ENCODE data around the gene GPBP1L1. TPM values are rescaled to one million over a fixed set of nuclear protein-coding genes. Genes with fewer than 3 reads are reported as not detected.

The GPBP1L1 gene
- total RNA-seq, 1 donor from 2014 or later: 262 TPM

DNA sequence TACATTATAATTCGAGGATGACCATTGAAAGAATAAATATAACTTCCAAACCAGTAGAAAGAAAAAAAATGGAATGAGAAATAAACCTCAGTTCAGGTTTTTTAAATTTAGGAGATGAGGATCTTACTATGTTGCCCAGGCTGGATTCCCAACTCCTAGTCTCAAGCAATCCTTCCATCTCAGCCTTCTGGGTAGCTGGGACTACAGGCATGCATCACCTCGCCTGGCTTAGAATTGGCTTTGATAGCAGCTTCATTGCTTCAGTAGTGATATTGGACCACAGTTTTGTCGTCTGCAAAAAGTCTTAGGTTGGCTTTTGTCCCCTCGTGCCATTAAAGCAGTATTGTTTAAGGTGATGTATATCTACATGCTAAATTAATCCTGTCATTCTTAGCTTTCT is 99.6 kb downstream of the GPBP1L1 start:
- H3K27me3 ChIP-seq: no peaks in the 10 kb centered on the region
- peaks cover 80% of the 10 kb centered on the region for H3K79me2 ChIP-seq (ENCODE audit: low read depth)
- TF ChIP-seq, protein P1, sequence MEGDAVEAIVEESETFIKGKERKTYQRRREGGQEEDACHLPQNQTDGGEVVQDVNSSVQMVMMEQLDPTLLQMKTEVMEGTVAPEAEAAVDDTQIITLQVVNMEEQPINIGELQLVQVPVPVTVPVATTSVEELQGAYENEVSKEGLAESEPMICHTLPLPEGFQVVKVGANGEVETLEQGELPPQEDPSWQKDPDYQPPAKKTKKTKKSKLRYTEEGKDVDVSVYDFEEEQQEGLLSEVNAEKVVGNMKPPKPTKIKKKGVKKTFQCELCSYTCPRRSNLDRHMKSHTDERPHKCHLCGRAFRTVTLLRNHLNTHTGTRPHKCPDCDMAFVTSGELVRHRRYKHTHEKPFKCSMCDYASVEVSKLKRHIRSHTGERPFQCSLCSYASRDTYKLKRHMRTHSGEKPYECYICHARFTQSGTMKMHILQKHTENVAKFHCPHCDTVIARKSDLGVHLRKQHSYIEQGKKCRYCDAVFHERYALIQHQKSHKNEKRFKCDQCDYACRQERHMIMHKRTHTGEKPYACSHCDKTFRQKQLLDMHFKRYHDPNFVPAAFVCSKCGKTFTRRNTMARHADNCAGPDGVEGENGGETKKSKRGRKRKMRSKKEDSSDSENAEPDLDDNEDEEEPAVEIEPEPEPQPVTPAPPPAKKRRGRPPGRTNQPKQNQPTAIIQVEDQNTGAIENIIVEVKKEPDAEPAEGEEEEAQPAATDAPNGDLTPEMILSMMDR (IDR thresholded peaks at IDR 0.05): no peak
- no peak for TF ChIP-seq EZH2 (IDR thresholded peaks at IDR 0.05)
- TF ChIP-seq EZH2phosphoT487 (IDR thresholded peaks at IDR 0.05): no peak
- Mint-ChIP-seq H3K36me3 (peaks cover 16% of the 10 kb centered on the region), H3K4me1 (peaks cover 22% of the 10 kb centered on the region), H3K9me3 (no peaks in the 10 kb centered on the region), H3K4me3 (peak overlapping the region; percentile 100), H3K27ac (no peak overlapping the region), H3K27me3 (ENCODE audit: insufficient read depth, low read depth) (peaks cover 5% of the 10 kb centered on the region)
- H2AFZ ChIP-seq (replicated peaks): no peak overlapping the region
- peak overlapping the region; percentile 90 for H3K4me3 ChIP-seq
- peaks cover 15% of the 10 kb centered on the region for H3K4me1 ChIP-seq
- H4K20me1 ChIP-seq (ENCODE audit: low read depth): peaks cover 70% of the 10 kb centered on the region
- no peaks in the 10 kb centered on the region for H3K9me3 ChIP-seq (ENCODE audit: low read depth)
- peaks cover 12% of the 10 kb centered on the region for H3K36me3 ChIP-seq
- no peak overlapping the region for H3K9ac ChIP-seq
- H3K27ac ChIP-seq: no peak overlapping the region
- H3K4me2 ChIP-seq: peak overlapping the region; percentile 87
- no peak for DNase-seq (ENCODE audit: low spot score)
- peaks cover 40% of the 10 kb centered on the region for H3F3A ChIP-seq (ENCODE audit: low read depth)

GRCh38 chr1:45585496-45586075 is 100.7 kb downstream of the GPBP1L1 start:
- H3K79me2 ChIP-seq (ENCODE audit: low read depth): peaks cover 68% of the 10 kb centered on the region
- H3K36me3 ChIP-seq: peaks cover 4% of the 10 kb centered on the region
- H3K36me3 Mint-ChIP-seq: peaks cover 11% of the 10 kb centered on the region
- DNase-seq (ENCODE audit: low spot score): no peak
- no peaks in the 10 kb centered on the region for H3K9me3 ChIP-seq (ENCODE audit: low read depth)
- peaks cover 22% of the 10 kb centered on the region for H3K4me1 Mint-ChIP-seq
- peak overlapping the region; percentile 90 for H3K4me3 ChIP-seq
- H3F3A ChIP-seq (ENCODE audit: low read depth): peaks cover 37% of the 10 kb centered on the region
- H3K4me3 Mint-ChIP-seq: peak overlapping the region; percentile 100
- no peak overlapping the region for H3K27ac ChIP-seq
- no peaks in the 10 kb centered on the region for H3K27me3 ChIP-seq
- no peak for TF ChIP-seq EZH2 (IDR thresholded peaks at IDR 0.05)
- H3K9ac ChIP-seq: peak overlapping the region; percentile 96
- H3K27ac Mint-ChIP-seq: peak overlapping the region; percentile 100
- no peaks in the 10 kb centered on the region for H3K9me3 Mint-ChIP-seq
- H2AFZ ChIP-seq (replicated peaks): no peak overlapping the region
- H4K20me1 ChIP-seq (ENCODE audit: low read depth): peaks cover 58% of the 10 kb centered on the region
- peaks cover 15% of the 10 kb centered on the region for H3K4me1 ChIP-seq
- H3K4me2 ChIP-seq: peak overlapping the region; percentile 87
- peaks cover 5% of the 10 kb centered on the region for H3K27me3 Mint-ChIP-seq (ENCODE audit: insufficient read depth, low read depth)

GRCh38 chr1:45585110-45585426 is 101.3 kb downstream of the GPBP1L1 start:
- Mint-ChIP-seq H3K4me1 (peaks cover 22% of the 10 kb centered on the region), H3K4me3 (peak overlapping the region; percentile 100)

More at GRCh38 chr1:45585110-45585426, 101.3 kb downstream of the GPBP1L1 start:
- Histone ChIP-seq H3K9ac (peak overlapping the region; percentile 96), H3K4me1 (peaks cover 15% of the 10 kb centered on the region), H3K79me2 (ENCODE audit: low read depth) (peaks cover 63% of the 10 kb centered on the region), H4K20me1 (ENCODE audit: low read depth) (peaks cover 54% of the 10 kb centered on the region), H2AFZ (replicated peaks) (no peak overlapping the region), H3K27me3 (no peaks in the 10 kb centered on the region), H3F3A (ENCODE audit: low read depth) (peaks cover 36% of the 10 kb centered on the region), H3K36me3 (peaks cover 4% of the 10 kb centered on the region), H3K4me2 (peak overlapping the region; percentile 87), H3K4me3 (peak overlapping the region; percentile 90), H3K27ac (peak overlapping the region; percentile 95), H3K9me3 (ENCODE audit: low read depth) (no peaks in the 10 kb centered on the region)
- TF ChIP-seq, protein P1 (IDR thresholded peaks at IDR 0.05): no peak
- H3K36me3 Mint-ChIP-seq: peaks cover 11% of the 10 kb centered on the region
- H3K27ac Mint-ChIP-seq: peak overlapping the region; percentile 100
- peaks cover 5% of the 10 kb centered on the region for H3K27me3 Mint-ChIP-seq (ENCODE audit: insufficient read depth, low read depth)
- no peak for DNase-seq (ENCODE audit: low spot score)
- H3K9me3 Mint-ChIP-seq: no peaks in the 10 kb centered on the region

Measured in neural progenitor cell (in vitro differentiated cells).